GM23338 (cell line): ENCODE results near the gene SGMS2.

Source experiments
- CREB1 ChIP-seq: fragments of 250-450 bp; sonication (Bioruptor Pico); IDR thresholded peaks from 2 replicates; pipeline ENCODE4 v1.5.0; 2020; ENCODE audit warnings: low read depth, mild to moderate bottlenecking, moderate library complexity
- CTCF ChIP-seq, 2 experiments: fragments of 200-600 bp in 1 of 2; sonication (generic) in 1 of 2; conservative IDR thresholded peaks; 2 replicates each; pipeline versions ENCODE4 v1.5.1 to v1.6.1; 2016 to 2017; ENCODE audit warnings: antibody characterized with exemption in 2 of 2, low read depth in 2 of 2, mild to moderate bottlenecking in 2 of 2, moderate library complexity in 1 of 2
- JUNB ChIP-seq: IDR thresholded peaks from one replicate; pipeline ENCODE4 v1.6.1; 2016; ENCODE audit warnings: antibody characterized with exemption; ENCODE audit not compliant: unreplicated experiment
- POLR2AphosphoS5 ChIP-seq: IDR thresholded peaks from 2 replicates; pipeline ENCODE4 v1.6.1; 2016; ENCODE audit warnings: antibody characterized with exemption, low read depth
- REST ChIP-seq: IDR thresholded peaks from one replicate; pipeline ENCODE4 v1.6.1; 2018; ENCODE audit warnings: antibody characterized with exemption; ENCODE audit not compliant: unreplicated experiment
- ZNF114 ChIP-seq: fragments of 250-450 bp; sonication (Bioruptor Pico); IDR thresholded peaks from 2 replicates; pipeline ENCODE4 v1.5.0; 2020; ENCODE audit warnings: mild to moderate bottlenecking, moderate library complexity

- TF ChIP-seq CTCF (conservative IDR thresholded peaks at IDR 0.05; ENCODE audit: low read depth in 2 of 2) (no peak), CREB1 (CRISPR knock-in tag) (0 out of 2 replicates have a peak, but pooled peaks have one; percentile 8), ZNF114 (no peak), POLR2AphosphoS5 (peak; percentile 20; the same call in 1 of the 2 replicates), JUNB (no peak), REST (no peak)
Measured at GRCh38 chr4:107823870-107824349, 822 bp upstream of the SGMS2 start.
